OCI-M2 (cell line): Measurements from ENCODE around the gene CDX2.

Experiments used
- DNase-seq: peaks from one replicate; lab custom pipeline; 2025; ENCODE audit not compliant: unreplicated experiment; lab: John Stamatoyannopoulos, UW

Gene CDX2

GRCh38 chr13:27918918-27919658, 50.0 kb downstream of the CDX2 start:
- no peak for DNase-seq

DNA sequence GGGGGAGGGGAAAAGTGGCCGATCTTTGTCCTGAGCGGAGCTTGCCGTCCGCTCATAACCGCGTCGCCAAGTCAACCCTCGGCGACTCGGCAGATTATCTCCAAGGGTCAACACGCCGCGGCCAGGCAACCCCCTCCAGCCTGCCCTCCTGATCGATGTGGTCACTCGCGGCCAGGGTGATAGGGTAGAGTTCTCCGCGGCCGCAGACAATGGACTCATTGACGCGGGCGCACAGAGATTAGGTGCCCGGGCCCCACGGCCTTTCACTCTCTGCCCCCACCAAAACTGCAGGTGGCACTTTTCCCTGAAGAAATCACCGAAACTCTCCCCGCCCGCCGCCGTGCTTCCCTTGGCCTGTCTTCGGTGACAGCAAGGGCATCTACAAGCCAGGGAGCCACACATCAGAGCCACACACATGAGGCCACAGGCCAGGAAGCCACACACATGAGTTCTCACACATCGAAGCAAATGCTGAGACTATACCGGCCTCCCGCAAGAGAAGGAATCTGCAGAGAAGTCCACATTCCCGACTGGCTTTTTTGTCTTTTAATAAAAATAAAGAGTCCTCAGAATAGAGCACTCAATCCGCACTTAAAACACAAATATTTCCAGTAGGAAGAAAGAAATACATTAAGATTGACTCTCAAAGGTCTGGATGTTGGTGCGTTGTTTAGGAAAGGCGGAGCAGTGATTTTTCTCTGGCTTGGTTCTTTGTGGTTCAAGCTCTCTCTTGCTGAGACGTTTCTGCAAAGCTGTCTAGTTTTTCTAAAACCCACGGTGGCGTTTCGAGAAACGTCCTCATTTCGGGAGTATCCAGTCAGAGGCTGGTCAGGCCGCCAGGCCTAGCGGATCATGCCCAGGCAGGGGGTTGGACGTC, 50.8 kb downstream of the CDX2 start:
- no peak for DNase-seq

DNA sequence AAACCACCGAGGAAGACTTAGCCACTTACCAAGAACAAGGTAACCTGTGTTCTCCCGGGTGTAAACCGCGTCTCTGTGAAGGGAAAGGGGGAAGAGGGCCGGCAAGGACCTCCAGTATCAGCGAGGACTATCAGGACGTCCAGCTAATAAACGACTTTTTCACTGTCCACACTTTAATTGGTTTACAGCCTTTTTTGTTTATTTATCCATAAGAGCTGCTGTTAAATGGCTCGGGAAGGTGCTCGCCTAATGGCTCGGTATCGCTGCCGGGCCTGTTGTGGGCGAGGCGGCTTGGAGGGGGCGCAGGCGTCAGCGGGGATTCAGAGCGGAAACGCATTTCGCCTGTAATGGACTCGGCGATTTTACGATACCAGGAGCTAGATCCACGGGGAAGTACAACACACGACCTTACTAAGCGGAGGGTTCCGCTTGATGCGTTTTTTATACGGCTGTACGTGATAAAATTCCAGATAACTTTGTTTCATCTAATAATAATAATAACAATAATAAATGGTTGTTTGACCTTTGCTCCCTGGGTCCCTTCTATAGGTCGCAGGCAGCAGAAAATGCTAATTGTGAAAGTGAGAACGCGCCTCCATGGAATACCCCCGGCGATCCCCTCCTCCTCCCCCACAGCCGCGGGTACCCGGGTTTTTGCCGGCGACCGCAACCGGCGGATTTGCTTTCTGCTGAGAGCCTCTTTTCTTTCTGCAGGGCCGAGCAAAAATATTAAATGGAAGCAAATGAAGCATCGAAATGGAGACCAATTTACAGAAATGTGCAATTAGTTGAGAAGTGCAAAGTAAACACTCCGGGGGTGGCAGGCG, 51.8 kb downstream of the CDX2 start:
- DNase-seq = no peak

GRCh38 chr13:27915301-27916207, 53.6 kb downstream of the CDX2 start:
- DNase-seq = no peak

- no peak for DNase-seq
Measured at GRCh38 chr13:27913160-27913559, 56.0 kb downstream of the CDX2 start.

DNA sequence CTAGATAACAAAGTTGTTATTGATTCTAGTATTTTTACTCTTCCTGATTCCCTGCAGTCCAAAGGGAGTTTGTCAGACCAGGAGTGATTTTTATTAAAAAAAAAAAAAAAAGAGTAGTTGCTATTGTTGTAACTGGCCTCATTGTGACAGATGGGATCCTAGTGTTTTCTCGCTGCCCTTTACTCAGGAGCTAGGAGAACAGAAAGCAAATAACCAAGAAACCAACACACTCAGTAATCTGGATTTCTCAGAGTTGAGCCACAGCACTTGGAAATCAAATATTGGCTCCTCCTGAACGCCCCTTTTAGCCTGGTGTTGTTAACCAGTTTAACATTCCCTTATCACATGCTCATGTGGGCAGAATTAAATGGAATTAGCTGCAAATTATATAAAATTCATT, 57.6 kb downstream of the CDX2 start:
- DNase-seq = no peak
